Caco-2 (cell line): ENCODE data around the gene LTB4R. TPM values are rescaled to one million over a fixed set of nuclear protein-coding genes. Genes with fewer than 3 reads are reported as not detected.

Experiments used
- BruUV-seq: library from RNA; stranded (reverse); fragments of 400-500 nt; replicated peaks from 2 replicates; lab custom pipeline; 2021; lab: Mats Ljungman, UMichigan
- CTCF ChIA-PET: fragments of 300-600 bp; sonication (Branson Sonifier 250); formaldehyde crosslinking; loops from one replicate; lab custom pipeline; 2022; ENCODE audit warnings: antibody characterized with exemption; lab: Charles Lee
- POLR2A ChIA-PET: fragments of 300-600 bp; sonication (Branson Sonifier 250); formaldehyde crosslinking; loops from one replicate; lab custom pipeline; 2022; ENCODE audit warnings: antibody characterized with exemption; lab: Charles Lee
- DNase-seq, 2 experiments: peaks; one replicate each; pipeline versions ENCODE4 v3.0.0 to v3.0.0-alpha.2; 2020 to 2022
- H3K27me3 ChIP-seq: replicated peaks from 2 replicates; pipeline ENCODE4 v1.6.0; 2011; ENCODE audit warnings: low read length; ENCODE audit not compliant: control insufficient read depth, insufficient read depth
- H3K36me3 ChIP-seq: 2 replicates; pipeline ENCODE4 v1.5.1; 2011; ENCODE audit warnings: low read length; ENCODE audit not compliant: control insufficient read depth, insufficient read depth
- H3K4me1 ChIP-seq: fragments of 250-450 bp; sonication (Bioruptor Pico); 2 replicates; pipeline ENCODE4 v1.5.1; 2020; ENCODE audit warnings: mild to moderate bottlenecking
- H3K4me3 ChIP-seq: 2 replicates; pipeline ENCODE4 v1.5.1; 2011; ENCODE audit warnings: low read depth, mild to moderate bottlenecking, control low read depth, low read length
- H3K9me3 ChIP-seq: fragments of 250-450 bp; sonication (Bioruptor Pico); 2 replicates; pipeline ENCODE4 v1.5.1; 2020; ENCODE audit warnings: mild to moderate bottlenecking, moderate library complexity
- H3K27ac Mint-ChIP-seq: one replicate; pipeline ENCODE4 v1.8.0; 2022; ENCODE audit warnings: mixed read lengths; ENCODE audit not compliant: unreplicated experiment
- H3K27me3 Mint-ChIP-seq: one replicate; pipeline ENCODE4 v1.8.0; 2022; ENCODE audit warnings: mixed read lengths; ENCODE audit not compliant: insufficient read depth, unreplicated experiment
- H3K36me3 Mint-ChIP-seq: one replicate; pipeline ENCODE4 v1.8.0; 2022; ENCODE audit warnings: mild to moderate bottlenecking, mixed read lengths; ENCODE audit not compliant: insufficient read depth, unreplicated experiment
- H3K4me1 Mint-ChIP-seq: one replicate; pipeline ENCODE4 v1.8.0; 2022; ENCODE audit warnings: low read depth, mixed read lengths; ENCODE audit not compliant: unreplicated experiment
- H3K4me3 Mint-ChIP-seq: one replicate; pipeline ENCODE4 v1.8.0; 2022; ENCODE audit warnings: mild to moderate bottlenecking, moderate library complexity, mixed read lengths; ENCODE audit not compliant: unreplicated experiment
- H3K9me3 Mint-ChIP-seq: one replicate; pipeline ENCODE4 v1.8.0; 2022; ENCODE audit warnings: mixed read lengths; ENCODE audit not compliant: unreplicated experiment
- intact Hi-C: fragments of 100-400 bp; cut with micrococcal nuclease; formaldehyde crosslinking; loops from one replicate; pipeline ENCODE4 v1.10.0; 2022; ENCODE audit not compliant: unreplicated experiment
- total RNA-seq: library from RNA; stranded (reverse); gene quantifications from 2 replicates; pipeline ENCODE4 v1.2.3, GENCODE V29; 2022
- TF ChIP-seq, protein P1 (sequence below), 2 experiments: fragments of 200-600 bp in 1 of 2; IDR thresholded peaks; 1 replicate in 1 of 2; 2 replicates in 1 of 2; pipeline versions ENCODE4 v1.5.1 to v1.8.0; 2011 to 2022; ENCODE audit warnings: antibody characterized with exemption in 1 of 2, control low read depth in 1 of 2, inconsistent platforms in 1 of 2, low read depth in 1 of 2, low read length in 1 of 2, mild to moderate bottlenecking in 1 of 2, moderate library complexity in 1 of 2; ENCODE audit not compliant: insufficient read depth in 1 of 2, severe bottlenecking in 1 of 2, unreplicated experiment in 1 of 2

Gene LTB4R
- total RNA-seq, 1 experiment from 2014 or later, result 7.8 TPM

DNA sequence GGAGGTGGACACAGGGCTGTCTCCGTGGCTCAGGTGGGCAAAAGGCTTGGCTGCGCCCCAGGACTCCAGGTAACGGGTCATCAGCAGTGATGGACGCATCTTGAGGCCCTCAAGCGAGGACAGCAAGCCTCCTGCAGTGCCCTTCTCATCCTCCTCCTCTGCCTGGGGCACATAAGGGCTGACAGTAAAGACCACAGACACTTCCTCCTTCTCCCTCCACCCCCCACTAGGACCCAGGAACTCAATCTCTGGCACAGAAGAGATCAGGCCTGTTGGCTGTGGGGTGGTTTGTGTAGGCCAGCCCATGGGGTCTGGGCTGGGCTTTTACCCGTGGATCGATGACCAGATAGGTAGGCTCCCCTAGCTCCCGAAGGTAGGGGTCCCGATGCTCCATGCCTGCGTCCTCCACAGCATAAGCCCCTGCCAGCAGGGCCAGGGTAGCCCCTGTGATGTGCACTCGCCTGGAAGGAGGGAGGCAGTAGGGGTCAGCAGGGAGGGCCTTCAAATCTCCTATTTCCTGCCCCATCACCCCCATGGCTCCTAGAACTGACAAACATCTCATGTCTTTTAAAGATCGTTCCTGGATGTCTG, 17.9 kb downstream of the LTB4R start:
- POLR2A ChIA-PET, result interaction anchor here (0.6 kb wide), 1 partner anchor 108 kb away, joined by 3 read pairs; no protein-coding TSS in a partner anchor
- H3K4me3 Mint-ChIP-seq, result no peak overlapping the region
- H3K27me3 Mint-ChIP-seq, result no peaks in the 10 kb centered on the region

DNA sequence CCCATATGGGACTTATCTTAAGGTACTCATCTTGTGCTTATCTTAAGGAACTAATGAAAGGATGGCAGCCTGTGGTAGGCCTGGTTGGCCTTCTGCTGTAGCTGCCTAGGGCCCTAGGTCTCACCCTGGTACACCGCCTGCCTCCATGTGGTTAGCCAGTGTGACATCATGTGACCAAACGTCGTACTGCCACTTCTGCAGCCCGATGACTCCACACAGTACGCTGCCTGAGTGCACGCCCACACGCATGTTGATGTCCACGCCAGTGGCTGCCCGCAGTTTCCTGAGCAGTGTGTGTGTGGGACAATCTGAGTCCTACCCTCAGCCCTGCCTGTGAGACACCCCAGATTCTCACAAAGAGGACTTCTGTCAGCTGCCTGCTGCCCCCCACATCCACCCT, 18.4 kb downstream of the LTB4R start:
- ChIA-PET POLR2A (no interaction called here), CTCF (interaction anchor here (3.1 kb wide), 1 partner anchor 102 kb away, joined by 12 read pairs; no protein-coding TSS in a partner anchor)
- H3K36me3 ChIP-seq, result no peaks in the 10 kb centered on the region
- intact Hi-C loops, result no loop called here
- no peak overlapping the region for H3K4me3 Mint-ChIP-seq
- H3K36me3 Mint-ChIP-seq, result peaks cover 7% of the 10 kb centered on the region
- H3K27ac Mint-ChIP-seq, result no peak overlapping the region
- no peaks in the 10 kb centered on the region; the same call in 1 of the 2 replicates for H3K27me3 ChIP-seq
- no TSS peak for BruUV-seq
- no peak for DNase-seq
- TF ChIP-seq, protein P1, sequence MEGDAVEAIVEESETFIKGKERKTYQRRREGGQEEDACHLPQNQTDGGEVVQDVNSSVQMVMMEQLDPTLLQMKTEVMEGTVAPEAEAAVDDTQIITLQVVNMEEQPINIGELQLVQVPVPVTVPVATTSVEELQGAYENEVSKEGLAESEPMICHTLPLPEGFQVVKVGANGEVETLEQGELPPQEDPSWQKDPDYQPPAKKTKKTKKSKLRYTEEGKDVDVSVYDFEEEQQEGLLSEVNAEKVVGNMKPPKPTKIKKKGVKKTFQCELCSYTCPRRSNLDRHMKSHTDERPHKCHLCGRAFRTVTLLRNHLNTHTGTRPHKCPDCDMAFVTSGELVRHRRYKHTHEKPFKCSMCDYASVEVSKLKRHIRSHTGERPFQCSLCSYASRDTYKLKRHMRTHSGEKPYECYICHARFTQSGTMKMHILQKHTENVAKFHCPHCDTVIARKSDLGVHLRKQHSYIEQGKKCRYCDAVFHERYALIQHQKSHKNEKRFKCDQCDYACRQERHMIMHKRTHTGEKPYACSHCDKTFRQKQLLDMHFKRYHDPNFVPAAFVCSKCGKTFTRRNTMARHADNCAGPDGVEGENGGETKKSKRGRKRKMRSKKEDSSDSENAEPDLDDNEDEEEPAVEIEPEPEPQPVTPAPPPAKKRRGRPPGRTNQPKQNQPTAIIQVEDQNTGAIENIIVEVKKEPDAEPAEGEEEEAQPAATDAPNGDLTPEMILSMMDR (IDR thresholded peaks at IDR 0.05; ENCODE audit: insufficient read depth in 1 of 2, low read depth in 1 of 2, low read length in 1 of 2, severe bottlenecking in 1 of 2, unreplicated experiment in 1 of 2), result no peak
- H3K4me1 Mint-ChIP-seq, result peaks cover 7% of the 10 kb centered on the region
- H3K9me3 ChIP-seq, result no peaks in the 10 kb centered on the region
- H3K27me3 Mint-ChIP-seq, result no peaks in the 10 kb centered on the region
- peaks cover 9% of the 10 kb centered on the region for H3K4me1 ChIP-seq
- H3K4me3 ChIP-seq, result no peak overlapping the region
- H3K9me3 Mint-ChIP-seq, result no peaks in the 10 kb centered on the region

More for the DNA sequence above, 17.9 kb downstream of the LTB4R start:
- Mint-ChIP-seq H3K27ac (no peak overlapping the region), H3K36me3 (peaks cover 7% of the 10 kb centered on the region), H3K4me1 (peaks cover 7% of the 10 kb centered on the region), H3K9me3 (no peaks in the 10 kb centered on the region)
- TF ChIP-seq, protein P1 (IDR thresholded peaks at IDR 0.05; ENCODE audit: insufficient read depth in 1 of 2, low read depth in 1 of 2, low read length in 1 of 2, severe bottlenecking in 1 of 2, unreplicated experiment in 1 of 2), result no peak
- intact Hi-C loops, result no loop called here
- Histone ChIP-seq H3K9me3 (no peaks in the 10 kb centered on the region), H3K36me3 (no peaks in the 10 kb centered on the region), H3K27me3 (no peaks in the 10 kb centered on the region; the same call in 1 of the 2 replicates), H3K4me1 (peaks cover 9% of the 10 kb centered on the region), H3K4me3 (no peak overlapping the region)
- no TSS peak for BruUV-seq
- CTCF ChIA-PET, result interaction anchor here (3.1 kb wide), 1 partner anchor 103 kb away, joined by 12 read pairs; no protein-coding TSS in a partner anchor
- DNase-seq, result no peak

DNA sequence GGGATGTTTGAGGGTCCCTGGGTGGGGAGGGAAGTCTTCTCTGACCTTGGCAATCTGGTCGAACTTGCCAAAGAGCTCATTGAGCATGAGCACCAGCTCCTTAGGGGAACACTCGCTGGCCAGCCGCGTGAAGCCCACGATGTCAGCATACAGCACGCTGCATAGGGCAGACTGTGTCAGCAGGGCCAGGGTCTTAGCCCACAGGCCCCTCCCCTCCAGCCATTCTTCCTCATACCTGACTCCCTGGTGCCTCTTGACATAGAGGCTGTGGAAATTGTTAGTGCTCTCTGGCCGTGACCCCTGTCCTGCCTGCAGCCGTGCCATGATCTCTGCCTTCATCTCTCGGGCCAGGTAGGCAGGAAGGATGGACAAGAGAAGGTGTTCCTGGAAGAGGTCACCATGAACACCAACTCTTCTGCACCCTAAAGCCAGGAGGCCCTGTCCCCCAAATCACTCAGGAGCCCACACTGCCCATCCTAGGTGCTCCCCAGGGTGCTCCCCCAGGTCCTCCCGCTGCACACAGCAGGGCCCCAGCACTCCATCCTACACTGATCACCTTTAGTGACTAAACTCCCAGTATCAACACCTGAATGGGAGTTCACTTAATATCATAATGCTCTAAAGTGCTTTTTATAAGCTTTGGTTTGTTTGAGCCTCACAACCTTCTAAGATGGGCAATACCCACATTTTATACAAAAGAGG, 19.8 kb downstream of the LTB4R start:
- TF ChIP-seq, protein P1 (IDR thresholded peaks at IDR 0.05; ENCODE audit: insufficient read depth in 1 of 2, low read depth in 1 of 2, low read length in 1 of 2, severe bottlenecking in 1 of 2, unreplicated experiment in 1 of 2), result no peak
- Mint-ChIP-seq H3K4me1 (peaks cover 7% of the 10 kb centered on the region), H3K27me3 (no peaks in the 10 kb centered on the region), H3K36me3 (peaks cover 7% of the 10 kb centered on the region), H3K9me3 (no peaks in the 10 kb centered on the region), H3K4me3 (no peak overlapping the region), H3K27ac (no peak overlapping the region)
- POLR2A ChIA-PET, result interaction anchor here (0.5 kb wide), 1 partner anchor 44 kb away, joined by 4 read pairs; no protein-coding TSS in a partner anchor
- no peak overlapping the region for H3K4me3 ChIP-seq
- H3K9me3 ChIP-seq, result no peaks in the 10 kb centered on the region
- CTCF ChIA-PET, result interaction anchor here (0.7 to 0.8 kb wide), 2 partner anchors 51 to 101 kb away, joined by 3 read pairs; no protein-coding TSS in a partner anchor
- H3K27me3 ChIP-seq, result no peaks in the 10 kb centered on the region; the same call in 1 of the 2 replicates
- DNase-seq, result no peak
- no TSS peak for BruUV-seq
- intact Hi-C loops, result no loop called here
- H3K36me3 ChIP-seq, result no peaks in the 10 kb centered on the region
- H3K4me1 ChIP-seq, result peaks cover 9% of the 10 kb centered on the region
